ENCODE measurements around the gene ZNF831.

The ZNF831 gene

GRCh38 chr20:59163631-59164530 is at the start of gene ZNF831:
Gene ZNF831 (plus strand): TSS chr20:59163821. CDS start chr20:59191020, 27,199 bp downstream.
- DNase-seq (ENCODE audit: low read depth, low spot score), result no peak

- DNase-seq (ENCODE audit: low read depth, low spot score), result no peak
Observed at GRCh38 chr20:59117526-59117925, 46.1 kb upstream of the ZNF831 start.

GRCh38 chr20:59118855-59119254 is 44.8 kb upstream of the ZNF831 start:
- DNase-seq (ENCODE audit: low read depth, low spot score), result no peak

- DNase-seq (ENCODE audit: low read depth, low spot score), result no peak
Observed at GRCh38 chr20:59120491-59120890, 43.1 kb upstream of the ZNF831 start.

- no peak for DNase-seq (ENCODE audit: low read depth, low spot score)
Observed at GRCh38 chr20:59120919-59121318, 42.7 kb upstream of the ZNF831 start.

GRCh38 chr20:59121714-59122565 is 41.7 kb upstream of the ZNF831 start:
- DNase-seq (ENCODE audit: low read depth, low spot score), result peak; percentile 6

- no peak for DNase-seq (ENCODE audit: low read depth, low spot score)
Observed at GRCh38 chr20:59122566-59122919, 41.1 kb upstream of the ZNF831 start.

GRCh38 chr20:59123011-59123677 is 40.5 kb upstream of the ZNF831 start:
- DNase-seq (ENCODE audit: low read depth, low spot score), result no peak

- DNase-seq (ENCODE audit: low read depth, low spot score), result no peak
Observed at GRCh38 chr20:59123678-59124255, 39.9 kb upstream of the ZNF831 start.

GRCh38 chr20:59124296-59125029 is 39.2 kb upstream of the ZNF831 start:
- DNase-seq (ENCODE audit: low read depth, low spot score), result no peak

- DNase-seq (ENCODE audit: low read depth, low spot score), result no peak
Observed at GRCh38 chr20:59125332-59125731, 38.3 kb upstream of the ZNF831 start.

- DNase-seq (ENCODE audit: low read depth, low spot score), result no peak
Observed at GRCh38 chr20:59125836-59126235, 37.8 kb upstream of the ZNF831 start.

- DNase-seq (ENCODE audit: low read depth, low spot score), result no peak
Observed at GRCh38 chr20:59127839-59128238, 35.8 kb upstream of the ZNF831 start.

GRCh38 chr20:59131551-59132285 is 31.9 kb upstream of the ZNF831 start:
- no peak for DNase-seq (ENCODE audit: low read depth, low spot score)

- no peak for DNase-seq (ENCODE audit: low read depth, low spot score)
Observed at GRCh38 chr20:59134182-59134581, 29.4 kb upstream of the ZNF831 start.

GRCh38 chr20:59135093-59135492 is 28.5 kb upstream of the ZNF831 start:
- no peak for DNase-seq (ENCODE audit: low read depth, low spot score)

- DNase-seq (ENCODE audit: low read depth, low spot score), result no peak
Observed at GRCh38 chr20:59136027-59136426, 27.6 kb upstream of the ZNF831 start.

- DNase-seq (ENCODE audit: low read depth, low spot score), result no peak
Observed at GRCh38 chr20:59137532-59137931, 26.1 kb upstream of the ZNF831 start.

- DNase-seq (ENCODE audit: low read depth, low spot score), result no peak
Observed at GRCh38 chr20:59138114-59138748, 25.4 kb upstream of the ZNF831 start.

GRCh38 chr20:59139998-59140397 is 23.6 kb upstream of the ZNF831 start:
- no peak for DNase-seq (ENCODE audit: low read depth, low spot score)

Measured in ELF-1 (cell line).